Stimulated activated CD4-positive, alpha-beta T cell treated with anti-CD3 and anti-CD28 coated beads, Interleukin-2, amount 100 ng/mL, for 48 hours (primary cell): ENCODE results near the gene MBNL2.

Experiments
- DNase-seq, 2 donors: peaks; one replicate each; pipeline ENCODE4 v3.0.0-alpha.2; 2020

MBNL2 gene

GRCh38 chr13:97353927-97354675 lies 132.0 kb downstream of the MBNL2 start:
- DNase-seq = no peak

- DNase-seq = no peak
Observed at GRCh38 chr13:97354808-97355207, 132.7 kb downstream of the MBNL2 start.

GRCh38 chr13:97356592-97356991 lies 134.5 kb downstream of the MBNL2 start:
- DNase-seq = no peak

- DNase-seq = peak; percentile 27 to 36
Observed at GRCh38 chr13:97359181-97360057, 137.3 kb downstream of the MBNL2 start.

GRCh38 chr13:97360610-97361009 lies 138.5 kb downstream of the MBNL2 start:
- DNase-seq = no peak

GRCh38 chr13:97364031-97364430 lies 141.9 kb downstream of the MBNL2 start:
- DNase-seq = no peak

GRCh38 chr13:97364827-97365226 lies 142.7 kb downstream of the MBNL2 start:
- no peak for DNase-seq

GRCh38 chr13:97366172-97366688 lies 144.1 kb downstream of the MBNL2 start:
- no peak for DNase-seq

GRCh38 chr13:97367016-97367822 lies 145.1 kb downstream of the MBNL2 start:
- no peak for DNase-seq

GRCh38 chr13:97369261-97369893 lies 147.2 kb downstream of the MBNL2 start:
- no peak for DNase-seq

GRCh38 chr13:97371486-97372109 lies 149.5 kb downstream of the MBNL2 start:
- DNase-seq = no peak

- DNase-seq = no peak
Observed at GRCh38 chr13:97372936-97373335, 150.8 kb downstream of the MBNL2 start.

GRCh38 chr13:97373787-97374186 lies 151.7 kb downstream of the MBNL2 start:
- DNase-seq = no peak

GRCh38 chr13:97376981-97377380 lies 154.8 kb downstream of the MBNL2 start:
- no peak for DNase-seq

- DNase-seq = no peak
Observed at GRCh38 chr13:97379386-97379785, 157.3 kb downstream of the MBNL2 start.

GRCh38 chr13:97380696-97381095 lies 158.6 kb downstream of the MBNL2 start:
- DNase-seq = no peak

GRCh38 chr13:97381189-97381588 lies 159.1 kb downstream of the MBNL2 start:
- no peak for DNase-seq

GRCh38 chr13:97382276-97382675 lies 160.1 kb downstream of the MBNL2 start:
- DNase-seq = no peak

GRCh38 chr13:97384371-97384770 lies 162.2 kb downstream of the MBNL2 start:
- DNase-seq = no peak

- no peak for DNase-seq
Observed at GRCh38 chr13:97385146-97385545, 163.0 kb downstream of the MBNL2 start.

GRCh38 chr13:97385854-97386253 lies 163.7 kb downstream of the MBNL2 start:
- no peak for DNase-seq
